IMR-90 (cell line): ENCODE data around the gene SEC24D. TPM values are rescaled to one million over a fixed set of nuclear protein-coding genes. Genes with fewer than 3 reads are reported as not detected.

Experiments
- ATAC-seq: fragments of 200-7000 bp; cut with Tn5 transposase; 2 replicates; pipeline ENCODE4 v1.9.1; 2020; ENCODE audit warnings: low read depth, mild to moderate bottlenecking, moderate library complexity
- BruUV-seq: library from RNA; stranded (reverse); fragments of 400-500 nt; replicated peaks from 2 replicates; lab custom pipeline; 2021; lab: Mats Ljungman, UMichigan
- CTCF ChIA-PET: fragments of 300-600 bp; formaldehyde crosslinking; extraction: SDS; loops from one replicate; lab custom pipeline; 2021; ENCODE audit warnings: antibody characterized with exemption; lab: Yijun Ruan, JAX
- POLR2A ChIA-PET: fragments of 300-600 bp; sonication (Branson Sonifier 250); formaldehyde crosslinking; loops from one replicate; lab custom pipeline; 2022; ENCODE audit warnings: antibody characterized with exemption; ENCODE audit not compliant: unreplicated experiment; lab: Charles Lee
- DNase-seq: peaks from one replicate; pipeline ENCODE4 v3.0.0; 2013
- H2AFZ ChIP-seq: replicated peaks from 2 replicates; pipeline ENCODE3; 2013; ENCODE audit warnings: low read length, mild to moderate bottlenecking; ENCODE audit not compliant: poor library complexity
- H2AK5ac ChIP-seq: 2 replicates; pipeline ENCODE4 v1.6.1; 2013; ENCODE audit warnings: low read depth, low read length, inconsistent platforms
- H2AK9ac ChIP-seq: replicated peaks from 2 replicates; pipeline ENCODE3; 2013; ENCODE audit warnings: mild to moderate bottlenecking, low read depth, low read length, moderate library complexity; ENCODE audit not compliant: poor library complexity
- H2BK120ac ChIP-seq: 2 replicates; pipeline ENCODE4 v1.6.1; 2013; ENCODE audit warnings: low read depth, low read length, inconsistent platforms
- H2BK15ac ChIP-seq: 3 replicates; pipeline ENCODE4 v1.6.1; 2013; ENCODE audit warnings: low read depth, low read length, inconsistent platforms
- H2BK20ac ChIP-seq: 2 replicates; pipeline ENCODE4 v1.6.1; 2013; ENCODE audit warnings: low read depth, mild to moderate bottlenecking, inconsistent platforms, low read length, moderate library complexity
- H2BK5ac ChIP-seq: 2 replicates; pipeline ENCODE4 v1.6.1; 2013; ENCODE audit warnings: mild to moderate bottlenecking, low read depth, low read length, inconsistent platforms; ENCODE audit not compliant: poor library complexity, severe bottlenecking
- H3K14ac ChIP-seq: replicated peaks from 2 replicates; pipeline ENCODE4 v1.6.1; 2013; ENCODE audit warnings: low read depth, low read length, inconsistent platforms
- H3K18ac ChIP-seq: 2 replicates; pipeline ENCODE4 v1.6.1; 2013; ENCODE audit warnings: low read depth, low read length, control low read depth
- H3K23ac ChIP-seq: 2 replicates; pipeline ENCODE4 v1.6.1; 2013; ENCODE audit warnings: low read depth, low read length, inconsistent platforms
- H3K27ac ChIP-seq: 2 replicates; pipeline ENCODE4 v1.5.1; 2013; ENCODE audit warnings: mild to moderate bottlenecking, control low read depth, low read length; ENCODE audit not compliant: insufficient read depth
- H3K27me3 ChIP-seq: 2 replicates; pipeline ENCODE4 v1.6.1; 2013; ENCODE audit warnings: low read length; ENCODE audit not compliant: control insufficient read depth, insufficient read depth
- H3K36me3 ChIP-seq: 2 replicates; pipeline ENCODE4 v1.6.1; 2013; ENCODE audit warnings: low read length, mixed read lengths; ENCODE audit not compliant: control insufficient read depth, insufficient read depth
- H3K4ac ChIP-seq: 2 replicates; pipeline ENCODE4 v1.6.1; 2013; ENCODE audit warnings: low read depth, low read length, inconsistent platforms
- H3K4me1 ChIP-seq: 2 replicates; pipeline ENCODE4 v1.6.1; 2013; ENCODE audit warnings: low read length, mixed read lengths; ENCODE audit not compliant: control insufficient read depth, insufficient read depth
- H3K4me2 ChIP-seq: 2 replicates; pipeline ENCODE4 v1.6.1; 2013; ENCODE audit warnings: low read depth, mild to moderate bottlenecking, control low read depth, low read length, moderate library complexity
- H3K4me3 ChIP-seq: 2 replicates; pipeline ENCODE4 v1.5.1; 2013; ENCODE audit warnings: low read depth, mild to moderate bottlenecking, control low read depth, low read length, moderate library complexity; ENCODE audit not compliant: insufficient read depth
- H3K56ac ChIP-seq: 2 replicates; pipeline ENCODE4 v1.6.1; 2013; ENCODE audit warnings: low read length, inconsistent platforms; ENCODE audit not compliant: insufficient read depth; ENCODE audit errors: extremely low read depth
- H3K79me1 ChIP-seq, 2 experiments: 2 replicates each; pipeline ENCODE4 v1.6.1; 2013; ENCODE audit warnings: low read length in 2 of 2, inconsistent platforms in 1 of 2, low read depth in 1 of 2
- H3K9ac ChIP-seq: 2 replicates; pipeline ENCODE4 v1.6.1; 2013; ENCODE audit warnings: low read depth, low read length, control low read depth
- H3K9me1 ChIP-seq: 2 replicates; pipeline ENCODE4 v1.6.1; 2013; ENCODE audit warnings: low read length, inconsistent platforms; ENCODE audit not compliant: insufficient read depth
- H3K9me3 ChIP-seq: 2 replicates; pipeline ENCODE4 v1.6.1; 2013; ENCODE audit warnings: low read length; ENCODE audit not compliant: control insufficient read depth, insufficient read depth
- H4K20me1 ChIP-seq: 2 replicates; pipeline ENCODE4 v1.6.1; 2013; ENCODE audit warnings: low read length, inconsistent platforms; ENCODE audit not compliant: insufficient read depth
- H4K5ac ChIP-seq: 2 replicates; pipeline ENCODE4 v1.6.1; 2013; ENCODE audit warnings: mild to moderate bottlenecking, low read depth, low read length, control low read depth
- H4K8ac ChIP-seq, 2 experiments: 2 replicates each; pipeline ENCODE4 v1.6.1; 2013; ENCODE audit warnings: low read depth in 2 of 2, low read length in 2 of 2, control low read depth in 1 of 2, inconsistent platforms in 1 of 2
- H4K91ac ChIP-seq: 2 replicates; pipeline ENCODE4 v1.6.1; 2013; ENCODE audit warnings: low read depth, low read length, inconsistent platforms; ENCODE audit not compliant: insufficient read depth
- MAZ ChIP-seq: IDR thresholded peaks from 2 replicates; pipeline ENCODE4 v1.6.1; 2012; ENCODE audit warnings: low read depth, mild to moderate bottlenecking, low read length, improper control_type of control experiment, moderate library complexity, borderline replicate concordance
- NFE2L2 ChIP-seq: fragments of 150-350 bp; IDR thresholded peaks from 2 replicates; pipeline ENCODE4 v1.6.1; 2016; ENCODE audit warnings: low read depth, mild to moderate bottlenecking, low read length
- RAD21 ChIP-seq: IDR thresholded peaks from 2 replicates; pipeline ENCODE4 v1.6.1; 2012; ENCODE audit warnings: low read length, improper control_type of control experiment
- WGBS, 2 experiments: methylation state at CpG; one replicate each; pipeline versions ENCODE4 v1.1.5 to v1.1.7; 2013; ENCODE audit warnings: missing lambda C conversion rate in 2 of 2; ENCODE audit not compliant: insufficient read length in 1 of 2; ENCODE audit errors: extremely low coverage in 2 of 2; 5-methylcytosine and 5-hydroxymethylcytosine counted together
- dilution Hi-C: fragments of 300-500 bp; cut with HindIII; formaldehyde crosslinking; loops from one replicate; pipeline ENCODE4 v1.14.3; 2018; ENCODE audit warnings: low sequenced_read_pairs; ENCODE audit not compliant: unreplicated experiment
- in situ Hi-C: fragments of 300-500 bp; cut with MboI; formaldehyde crosslinking; loops from 3 replicates; pipeline ENCODE4 v1.14.3; 2019; ENCODE audit warnings: low sequenced_read_pairs, inconsistent platforms, mixed read lengths
- intact Hi-C: fragments of 100-400 bp; cut with micrococcal nuclease; formaldehyde crosslinking; loops from 2 replicates; pipeline ENCODE4 v1.10.0; 2022
- polyA plus RNA-seq, 3 experiments: library from polyadenylated mRNA; depleted of rRNA; stranded (reverse); fragments of >200 nt; gene quantifications; 2 replicates each; pipeline ENCODE4 v1.2.3, GENCODE V29; 2012; ENCODE audit warnings: low replicate concordance in 1 of 3
- total RNA-seq: library from RNA; depleted of rRNA; stranded (reverse); fragments of >200 nt; gene quantifications from 2 replicates; pipeline ENCODE4 v1.2.3, GENCODE V29; 2012

SEC24D gene
- total and polyA plus RNA-seq, 2 of the 4 experiments (the other 2 are of a cell fraction), result 93.2 to 111 TPM

DNA sequence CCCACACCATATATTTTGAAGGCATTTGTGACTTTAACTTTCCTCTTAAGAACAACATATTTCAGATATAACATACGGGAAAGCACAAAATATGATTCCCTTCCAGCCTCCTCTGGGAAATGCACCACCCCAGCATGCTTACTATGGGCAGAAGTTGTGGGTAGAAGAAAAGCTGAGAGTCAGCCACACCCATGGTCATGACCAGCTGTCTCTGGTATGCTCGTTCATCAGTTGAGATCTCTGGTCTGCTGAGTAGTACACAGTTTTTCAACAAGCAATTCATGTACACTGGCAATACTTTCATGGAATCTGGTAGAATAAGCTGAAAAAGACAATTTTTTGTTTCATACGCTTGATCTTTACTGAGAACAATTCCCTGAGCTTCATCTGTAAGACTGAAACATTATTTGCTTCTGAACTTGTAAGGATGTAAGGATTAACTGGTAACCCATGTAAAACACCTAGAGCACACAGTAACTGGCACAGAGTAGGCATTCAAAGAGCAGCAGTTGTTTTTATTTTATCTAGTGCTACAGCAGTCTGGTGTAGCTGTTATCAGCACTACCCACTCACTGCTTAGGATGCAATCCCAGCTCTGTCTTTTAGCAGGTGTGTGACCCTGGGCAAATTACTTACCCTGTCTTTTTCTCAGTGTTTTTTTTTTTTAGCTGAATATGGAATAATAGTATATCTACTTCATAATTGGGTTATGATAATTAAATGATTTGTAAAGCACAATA lies 103.2 kb downstream of the SEC24D start:
- H3K4me1 ChIP-seq, result peaks cover 3% of the 10 kb centered on the region
- POLR2A ChIA-PET, result no interaction called here
- peak; percentile 69 for ATAC-seq
- WGBS, 2 experiments, result no CpG with 5 or more reads among the region's 3 CpGs
- TF ChIP-seq RAD21 (no peak), MAZ (no peak), NFE2L2 (no peak)
- H2AK9ac ChIP-seq, result no peak overlapping the region
- H4K8ac ChIP-seq, result no peak overlapping the region; a peak in 1 of 4 replicates
- 0 out of 2 replicates have a peak overlapping the region, but pooled peaks have one; percentile 28 for H4K5ac ChIP-seq
- H2BK120ac ChIP-seq, result 0 out of 2 replicates have a peak overlapping the region, but pooled peaks have one; percentile 33
- H3K27ac ChIP-seq, result peak overlapping the region; percentile 43; the same call in 1 of the 2 replicates
- no peak overlapping the region for H3K14ac ChIP-seq
- no peak overlapping the region for H2BK15ac ChIP-seq
- H3K9ac ChIP-seq, result no peak overlapping the region
- intact Hi-C loops, result no loop called here
- no peak overlapping the region for H2AFZ ChIP-seq
- H4K20me1 ChIP-seq, result peaks cover 12% of the 10 kb centered on the region; the same call in 1 of the 2 replicates
- H3K9me1 ChIP-seq, result 0 out of 2 replicates have a peak, but pooled peaks cover 8% of the 10 kb centered on the region
- H3K4ac ChIP-seq, result peak overlapping the region; percentile 37; the same call in 1 of the 2 replicates
- H3K9me3 ChIP-seq, result no peaks in the 10 kb centered on the region
- no peak overlapping the region for H3K18ac ChIP-seq
- H2AK5ac ChIP-seq, result no peak overlapping the region
- no peak overlapping the region for H3K4me3 ChIP-seq
- no peak overlapping the region for H3K56ac ChIP-seq
- peaks cover 8 to 31% of the 10 kb centered on the region in 2 experiments for H3K79me1 ChIP-seq
- H3K27me3 ChIP-seq, result no peaks in the 10 kb centered on the region
- no peak overlapping the region for H2BK20ac ChIP-seq
- BruUV-seq, result no TSS peak
- DNase-seq, result peak; percentile 58
- H3K4me2 ChIP-seq, result no peak overlapping the region
- in situ Hi-C loops, result no loop called here
- no peak overlapping the region for H4K91ac ChIP-seq
- peak overlapping the region; percentile 54 for H2BK5ac ChIP-seq
- H3K36me3 ChIP-seq, result peaks cover 42% of the 10 kb centered on the region
- H3K23ac ChIP-seq, result peak overlapping the region; percentile 8; the same call in 1 of the 2 replicates
- CTCF ChIA-PET, result interaction anchor here (0.8 kb wide), 1 partner anchor 10 kb away, joined by 3 read pairs; no protein-coding TSS in a partner anchor
- dilution Hi-C loops, result no loop called here
